ENCODE measurements around the gene SDK2. TPM values are rescaled to one million over a fixed set of nuclear protein-coding genes. Genes with fewer than 3 reads are reported as not detected.

The SDK2 gene
- total RNA-seq, 3 donors from 2014 or later (not counting 1 experiment from before 2014, with no cell fraction given): 0.41 to 0.90 (median 0.49) TPM

DNA sequence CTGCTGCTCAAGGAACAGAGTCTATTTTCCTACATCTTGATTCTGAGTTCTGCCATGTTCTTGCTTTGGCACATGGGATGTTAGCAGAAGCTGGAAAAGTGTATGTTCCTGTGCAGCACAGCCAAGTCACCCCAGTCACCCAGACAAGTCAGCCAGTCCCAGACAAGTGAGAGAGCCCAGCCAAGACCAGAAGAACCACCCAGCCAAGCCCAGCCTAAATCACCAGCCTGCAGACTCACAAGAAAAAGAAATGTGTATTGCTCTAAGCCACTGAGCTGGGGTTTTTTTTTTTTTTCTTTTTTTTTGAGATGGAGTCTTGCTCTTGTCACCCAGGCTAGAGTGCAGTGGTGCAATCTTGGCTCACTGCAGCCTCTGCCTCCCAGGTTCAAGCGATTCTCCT is 191.2 kb downstream of the SDK2 start:
- H3K9me3 Mint-ChIP-seq: no peaks in the 10 kb centered on the region
- intact Hi-C loops (cut with micrococcal nuclease): no loop called here

DNA sequence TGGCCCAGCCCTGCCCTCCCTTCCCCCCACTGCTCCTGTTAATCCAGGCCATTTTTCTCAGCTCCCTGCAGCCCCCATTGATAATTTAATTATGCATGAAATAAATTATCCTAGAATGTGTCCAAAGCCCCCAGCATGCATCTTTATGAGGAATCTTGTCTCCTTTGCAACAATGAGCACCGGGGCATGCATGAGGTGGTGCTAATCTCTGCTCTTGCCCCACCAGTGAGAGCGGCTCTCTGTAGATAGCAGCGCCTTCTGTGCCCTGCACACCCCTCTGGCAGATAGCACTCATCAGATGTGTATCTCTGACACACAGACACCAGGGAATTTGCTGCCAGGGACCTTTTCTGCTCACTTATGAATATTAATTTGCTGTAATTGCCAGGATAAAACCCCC is 192.2 kb downstream of the SDK2 start:
- DNase-seq (no peak), ATAC-seq (no peak)
- H3K4me1 Mint-ChIP-seq: no peaks in the 10 kb centered on the region
- intact Hi-C loops (cut with micrococcal nuclease): no loop called here
- H3K27me3 Mint-ChIP-seq (ENCODE audit: low read depth in 2 of 2): peaks cover 3 to 12% of the 10 kb centered on the region in 2 donors
- H3K9me3 Mint-ChIP-seq: no peaks in the 10 kb centered on the region
- H3K4me3 Mint-ChIP-seq: no peak overlapping the region
- H3K27ac ChIP-seq (ENCODE audit: low read length): no peak overlapping the region
- TF ChIP-seq, protein P1, sequence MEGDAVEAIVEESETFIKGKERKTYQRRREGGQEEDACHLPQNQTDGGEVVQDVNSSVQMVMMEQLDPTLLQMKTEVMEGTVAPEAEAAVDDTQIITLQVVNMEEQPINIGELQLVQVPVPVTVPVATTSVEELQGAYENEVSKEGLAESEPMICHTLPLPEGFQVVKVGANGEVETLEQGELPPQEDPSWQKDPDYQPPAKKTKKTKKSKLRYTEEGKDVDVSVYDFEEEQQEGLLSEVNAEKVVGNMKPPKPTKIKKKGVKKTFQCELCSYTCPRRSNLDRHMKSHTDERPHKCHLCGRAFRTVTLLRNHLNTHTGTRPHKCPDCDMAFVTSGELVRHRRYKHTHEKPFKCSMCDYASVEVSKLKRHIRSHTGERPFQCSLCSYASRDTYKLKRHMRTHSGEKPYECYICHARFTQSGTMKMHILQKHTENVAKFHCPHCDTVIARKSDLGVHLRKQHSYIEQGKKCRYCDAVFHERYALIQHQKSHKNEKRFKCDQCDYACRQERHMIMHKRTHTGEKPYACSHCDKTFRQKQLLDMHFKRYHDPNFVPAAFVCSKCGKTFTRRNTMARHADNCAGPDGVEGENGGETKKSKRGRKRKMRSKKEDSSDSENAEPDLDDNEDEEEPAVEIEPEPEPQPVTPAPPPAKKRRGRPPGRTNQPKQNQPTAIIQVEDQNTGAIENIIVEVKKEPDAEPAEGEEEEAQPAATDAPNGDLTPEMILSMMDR (IDR thresholded peaks at IDR 0.05): no peak
- no peak overlapping the region for H3K27ac Mint-ChIP-seq
- H3K36me3 ChIP-seq (ENCODE audit: control insufficient read depth, insufficient read depth, low read length): no peaks in the 10 kb centered on the region
- 91% methylated on average over 3 of the region's 3 CpGs for WGBS (ENCODE audit: insufficient coverage)
- H3K4me3 ChIP-seq (ENCODE audit: low read length): no peak overlapping the region
- H3K4me1 ChIP-seq (ENCODE audit: control insufficient read depth, insufficient read depth, low read length): no peaks in the 10 kb centered on the region
- no peaks in the 10 kb centered on the region for H3K9me3 ChIP-seq (ENCODE audit: control insufficient read depth, insufficient read depth, low read length)
- H3K27me3 ChIP-seq (ENCODE audit: control insufficient read depth, insufficient read depth, low read length): no peaks in the 10 kb centered on the region
- H3K36me3 Mint-ChIP-seq: no peaks in the 10 kb centered on the region

More for the DNA sequence above, 191.2 kb downstream of the SDK2 start:
- peaks cover 3 to 12% of the 10 kb centered on the region in 2 donors for H3K27me3 Mint-ChIP-seq (ENCODE audit: low read depth in 2 of 2)
- Histone ChIP-seq H3K27me3 (ENCODE audit: control insufficient read depth, insufficient read depth, low read length) (no peaks in the 10 kb centered on the region), H3K36me3 (ENCODE audit: control insufficient read depth, insufficient read depth, low read length) (no peaks in the 10 kb centered on the region), H3K9me3 (ENCODE audit: control insufficient read depth, insufficient read depth, low read length) (no peaks in the 10 kb centered on the region), H3K27ac (ENCODE audit: low read length) (no peak overlapping the region), H3K4me1 (ENCODE audit: control insufficient read depth, insufficient read depth, low read length) (no peaks in the 10 kb centered on the region), H3K4me3 (ENCODE audit: low read length) (no peak overlapping the region)
- no peak overlapping the region for H3K4me3 Mint-ChIP-seq
- TF ChIP-seq, protein P1 (IDR thresholded peaks at IDR 0.05): no peak
- H3K4me1 Mint-ChIP-seq: no peaks in the 10 kb centered on the region
- ATAC-seq (no peak), DNase-seq (no peak)
- 100% methylated on average over 1 of the region's 1 CpG for WGBS (ENCODE audit: insufficient coverage)
- no peak overlapping the region for H3K27ac Mint-ChIP-seq
- H3K36me3 Mint-ChIP-seq: no peaks in the 10 kb centered on the region

DNA sequence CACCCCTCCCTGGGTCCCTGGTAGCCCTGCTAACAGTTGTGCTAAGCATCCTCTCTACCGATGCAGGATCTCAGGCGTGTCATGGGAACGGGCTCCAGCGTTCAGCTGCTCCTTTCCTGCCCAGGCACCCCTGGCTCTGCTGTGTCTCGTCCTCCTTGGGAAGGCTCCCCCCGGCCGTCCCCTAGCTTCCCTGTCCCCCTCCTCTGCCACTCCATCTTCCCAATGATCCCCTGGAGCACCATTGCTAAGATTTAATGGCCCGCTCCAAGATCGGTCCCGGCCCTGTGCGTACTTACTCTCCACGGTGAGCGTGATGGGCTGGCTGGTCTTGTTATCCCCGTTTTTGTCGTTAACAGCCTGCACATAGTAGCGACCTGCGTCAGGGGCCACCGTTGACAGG is 196.9 kb downstream of the SDK2 start:
- Histone ChIP-seq H3K27ac (ENCODE audit: low read length) (no peak overlapping the region), H3K4me1 (ENCODE audit: control insufficient read depth, insufficient read depth, low read length) (no peaks in the 10 kb centered on the region), H3K27me3 (ENCODE audit: control insufficient read depth, insufficient read depth, low read length) (no peaks in the 10 kb centered on the region), H3K9me3 (ENCODE audit: control insufficient read depth, insufficient read depth, low read length) (no peaks in the 10 kb centered on the region), H3K36me3 (ENCODE audit: control insufficient read depth, insufficient read depth, low read length) (no peaks in the 10 kb centered on the region), H3K4me3 (ENCODE audit: low read length) (no peak overlapping the region)
- Mint-ChIP-seq H3K36me3 (no peaks in the 10 kb centered on the region), H3K27ac (no peak overlapping the region), H3K9me3 (no peaks in the 10 kb centered on the region), H3K4me3 (no peak overlapping the region), H3K27me3 (ENCODE audit: low read depth in 2 of 2) (peaks cover 0 to 9% of the 10 kb centered on the region in 2 donors), H3K4me1 (no peaks in the 10 kb centered on the region)
- 88% methylated on average over 18 of the region's 18 CpGs for WGBS (ENCODE audit: insufficient coverage)
- TF ChIP-seq, protein P1 (IDR thresholded peaks at IDR 0.05): no peak
- no peak for ATAC-seq
- DNase-seq: no peak
- intact Hi-C loops (cut with micrococcal nuclease): no loop called here

DNA sequence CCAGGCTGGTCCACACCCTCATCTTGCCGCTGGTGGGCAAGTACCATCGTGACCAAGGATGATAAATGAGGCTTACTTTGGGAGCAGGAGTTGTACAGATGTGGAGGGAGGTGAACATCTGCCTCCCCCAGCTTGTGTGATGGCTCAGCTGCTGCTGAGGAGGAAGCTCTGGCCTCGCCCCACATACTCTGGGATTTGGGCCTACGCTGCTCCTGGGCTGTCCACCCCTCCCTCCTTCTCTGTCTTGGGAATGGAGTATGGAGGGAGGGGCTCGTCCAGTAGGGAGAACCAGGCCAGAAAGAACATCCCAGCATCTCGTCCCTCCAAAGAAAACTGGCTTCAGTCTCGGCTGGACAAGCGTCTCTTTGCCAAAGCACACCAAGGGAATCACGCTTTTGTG is 197.6 kb downstream of the SDK2 start:
- Histone ChIP-seq H3K9me3 (ENCODE audit: control insufficient read depth, insufficient read depth, low read length) (no peaks in the 10 kb centered on the region), H3K4me1 (ENCODE audit: control insufficient read depth, insufficient read depth, low read length) (no peaks in the 10 kb centered on the region), H3K27ac (ENCODE audit: low read length) (no peak overlapping the region), H3K27me3 (ENCODE audit: control insufficient read depth, insufficient read depth, low read length) (no peaks in the 10 kb centered on the region), H3K4me3 (ENCODE audit: low read length) (no peak overlapping the region), H3K36me3 (ENCODE audit: control insufficient read depth, insufficient read depth, low read length) (no peaks in the 10 kb centered on the region)
- DNase-seq (no peak), ATAC-seq (no peak)
- Mint-ChIP-seq H3K9me3 (no peaks in the 10 kb centered on the region), H3K27ac (no peak overlapping the region), H3K4me1 (no peaks in the 10 kb centered on the region), H3K4me3 (no peak overlapping the region), H3K27me3 (ENCODE audit: low read depth in 2 of 2) (peaks cover 0 to 6% of the 10 kb centered on the region in 2 donors), H3K36me3 (no peaks in the 10 kb centered on the region)
- 82% methylated on average over 9 of the region's 9 CpGs for WGBS (ENCODE audit: insufficient coverage)
- TF ChIP-seq, protein P1 (IDR thresholded peaks at IDR 0.05): no peak
- intact Hi-C loops (cut with micrococcal nuclease): no loop called here
